ENCODE results near the gene MRPL1. TPM values are rescaled to one million over a fixed set of nuclear protein-coding genes. Genes with fewer than 3 reads are reported as not detected.

The MRPL1 gene
- polyA plus RNA-seq, 1 donor (not counting 4 experiments of a cell fraction or from before 2014, with no cell fraction given): 71.4 TPM

DNA sequence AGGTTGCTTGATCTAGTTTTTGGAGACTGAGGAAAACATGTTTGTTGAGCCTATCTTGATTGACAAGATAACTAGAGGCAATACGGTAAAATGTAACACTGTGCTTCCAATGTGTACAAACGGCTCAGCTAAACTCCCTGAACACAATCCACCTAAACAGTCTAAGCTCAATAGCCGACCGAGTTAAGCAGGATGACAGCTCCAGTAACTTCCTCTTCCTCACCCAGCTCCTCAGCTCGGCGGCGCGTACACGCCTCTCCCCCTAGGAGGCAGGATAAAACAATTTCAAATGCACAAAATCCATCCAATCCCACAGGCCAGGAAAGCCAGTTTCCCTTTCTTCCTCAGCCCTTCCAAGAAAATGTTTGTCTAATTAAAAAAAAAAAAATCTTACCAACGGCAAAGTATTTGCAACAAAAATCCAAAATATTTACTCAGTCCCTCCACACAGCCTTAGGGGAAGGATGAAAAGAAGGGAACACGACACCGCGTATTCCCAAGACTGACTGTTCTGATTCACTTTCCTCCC lies 44.5 kb upstream of the MRPL1 start:
- FAIRE-seq: peak; percentile 97
- no peaks in the 10 kb centered on the region for H3K9me3 ChIP-seq (ENCODE audit: control insufficient read depth, low read depth, low read length)
- dilution Hi-C loops (cut with MboI; ENCODE audit: extremely low pct_ligation_motif_present, low sequenced_read_pairs): no loop called here
- H3K36me3 ChIP-seq (ENCODE audit: control insufficient read depth in 2 of 2, extremely low read depth in 1 of 2, insufficient read depth in 2 of 2, low read length in 2 of 2): no peaks in the 10 kb centered on the region
- peaks cover 19% of the 10 kb centered on the region for H3K4me1 ChIP-seq (ENCODE audit: control insufficient read depth, extremely low read depth, insufficient read depth, low read length)
- TF ChIP-seq, protein P1, sequence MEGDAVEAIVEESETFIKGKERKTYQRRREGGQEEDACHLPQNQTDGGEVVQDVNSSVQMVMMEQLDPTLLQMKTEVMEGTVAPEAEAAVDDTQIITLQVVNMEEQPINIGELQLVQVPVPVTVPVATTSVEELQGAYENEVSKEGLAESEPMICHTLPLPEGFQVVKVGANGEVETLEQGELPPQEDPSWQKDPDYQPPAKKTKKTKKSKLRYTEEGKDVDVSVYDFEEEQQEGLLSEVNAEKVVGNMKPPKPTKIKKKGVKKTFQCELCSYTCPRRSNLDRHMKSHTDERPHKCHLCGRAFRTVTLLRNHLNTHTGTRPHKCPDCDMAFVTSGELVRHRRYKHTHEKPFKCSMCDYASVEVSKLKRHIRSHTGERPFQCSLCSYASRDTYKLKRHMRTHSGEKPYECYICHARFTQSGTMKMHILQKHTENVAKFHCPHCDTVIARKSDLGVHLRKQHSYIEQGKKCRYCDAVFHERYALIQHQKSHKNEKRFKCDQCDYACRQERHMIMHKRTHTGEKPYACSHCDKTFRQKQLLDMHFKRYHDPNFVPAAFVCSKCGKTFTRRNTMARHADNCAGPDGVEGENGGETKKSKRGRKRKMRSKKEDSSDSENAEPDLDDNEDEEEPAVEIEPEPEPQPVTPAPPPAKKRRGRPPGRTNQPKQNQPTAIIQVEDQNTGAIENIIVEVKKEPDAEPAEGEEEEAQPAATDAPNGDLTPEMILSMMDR (optimal IDR thresholded peaks at IDR 0.05 in 1 of 3, IDR thresholded peaks at IDR 0.05 in 1 of 3, conservative IDR thresholded peaks at IDR 0.05 in 1 of 3; ENCODE audit: extremely low read depth in 1 of 3, insufficient read depth in 2 of 3, low read length in 3 of 3): peak; percentile 63 to 76 (median 73)
- no peak for TF ChIP-seq EZH2 (IDR thresholded peaks at IDR 0.05; ENCODE audit: low read length)
- peak overlapping the region; percentile 80 for H2AFZ ChIP-seq (ENCODE audit: control insufficient read depth, low read length)
- DNase-seq (ENCODE audit: low read depth, low spot score): no peak
- H3K9me1 ChIP-seq (ENCODE audit: control insufficient read depth, extremely low read depth, insufficient read depth, low read length): no peaks in the 10 kb centered on the region
- peak overlapping the region; percentile 84 for H3K27ac ChIP-seq (ENCODE audit: control insufficient read depth, insufficient read depth, low read length)
- H3K79me2 ChIP-seq (ENCODE audit: control insufficient read depth, insufficient read depth, low read length): peaks cover 51% of the 10 kb centered on the region
- H3K4me3 ChIP-seq (ENCODE audit: control insufficient read depth in 2 of 3, extremely low read depth in 1 of 3, insufficient read depth in 2 of 3, low read depth in 1 of 3, low read length in 3 of 3): peak overlapping the region; percentile 80 to 93 (median 81)
- H3K9ac ChIP-seq (ENCODE audit: control insufficient read depth, extremely low read depth, insufficient read depth, low read length): peak overlapping the region; percentile 92
- H3K4me2 ChIP-seq (ENCODE audit: control insufficient read depth, extremely low read depth, insufficient read depth, low read depth, low read length): peak overlapping the region; percentile 87
- H3K27me3 ChIP-seq (ENCODE audit: control insufficient read depth, extremely low read depth, insufficient read depth, low read length): no peaks in the 10 kb centered on the region
- H4K20me1 ChIP-seq (ENCODE audit: control insufficient read depth, extremely low read depth, insufficient read depth, low read length): no peaks in the 10 kb centered on the region

DNA sequence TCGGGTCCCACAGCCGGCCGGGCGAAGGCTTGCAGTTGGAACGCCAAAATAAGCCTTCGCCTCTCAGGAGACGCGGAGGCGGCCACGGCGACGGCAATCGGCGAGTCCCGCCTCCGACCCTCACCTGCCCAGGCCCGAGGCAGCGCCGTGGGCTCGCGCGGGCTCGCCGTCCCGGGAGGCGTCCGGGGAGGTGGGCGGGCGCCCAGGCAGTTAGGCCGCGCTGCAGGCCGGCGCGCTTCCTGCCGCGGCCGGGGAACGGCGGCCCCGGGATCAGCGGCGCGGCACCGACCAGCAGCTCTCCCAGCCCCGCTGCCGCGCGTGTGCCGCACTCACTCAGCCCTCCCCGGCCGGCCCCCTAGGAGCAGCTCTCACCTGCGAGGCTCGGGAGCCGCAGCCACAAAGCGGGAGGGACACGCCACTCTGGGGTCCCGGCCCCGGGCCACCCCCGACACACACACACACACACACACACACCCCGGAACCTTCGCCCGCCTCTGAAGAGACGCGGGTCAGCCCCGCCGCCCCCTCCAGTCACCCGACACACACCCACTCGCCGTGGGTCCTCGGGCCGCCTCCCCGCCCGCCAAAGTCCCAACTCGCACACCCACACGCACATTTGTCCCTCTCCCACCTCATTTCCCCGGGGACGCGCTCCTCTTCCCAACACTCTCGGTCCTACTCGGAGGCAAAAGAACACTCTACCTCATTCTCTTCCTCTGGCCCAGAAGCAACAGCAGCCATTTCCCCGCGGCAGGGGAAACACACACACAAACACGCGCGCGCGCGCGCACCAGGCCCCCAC lies 43.8 kb upstream of the MRPL1 start, which contains the start of gene CNOT6L:
TSS of gene CNOT6L (minus strand) at position 767 of the 802 bp plus-strand sequence. CDS start at position 707, 60 bp downstream.
- TF ChIP-seq, protein P1 (optimal IDR thresholded peaks at IDR 0.05 in 1 of 3, IDR thresholded peaks at IDR 0.05 in 1 of 3, conservative IDR thresholded peaks at IDR 0.05 in 1 of 3; ENCODE audit: extremely low read depth in 1 of 3, insufficient read depth in 2 of 3, low read length in 3 of 3): no peak
- no peak for TF ChIP-seq EZH2 (IDR thresholded peaks at IDR 0.05; ENCODE audit: low read length)
- peak within 1 kb of the TSS; percentile 96 for H2AFZ ChIP-seq (ENCODE audit: control insufficient read depth, low read length)

More for the DNA sequence above, 43.8 kb upstream of the MRPL1 start, which contains the start of gene CNOT6L:
- H3K4me1 ChIP-seq (ENCODE audit: control insufficient read depth, extremely low read depth, insufficient read depth, low read length): peaks cover 19% of the 10 kb centered on the region
- peak within 1 kb of the TSS; percentile 82 to 93 (median 86) for H3K4me3 ChIP-seq (ENCODE audit: control insufficient read depth in 2 of 3, extremely low read depth in 1 of 3, insufficient read depth in 2 of 3, low read depth in 1 of 3, low read length in 3 of 3)
- H3K36me3 ChIP-seq (ENCODE audit: control insufficient read depth in 2 of 2, extremely low read depth in 1 of 2, insufficient read depth in 2 of 2, low read length in 2 of 2): no peaks in the 10 kb centered on the region
- H3K9me3 ChIP-seq (ENCODE audit: control insufficient read depth, low read depth, low read length): no peaks in the 10 kb centered on the region
- peak within 1 kb of the TSS; percentile 87 for H3K4me2 ChIP-seq (ENCODE audit: control insufficient read depth, extremely low read depth, insufficient read depth, low read depth, low read length)
- no peaks in the 10 kb centered on the region for H3K9me1 ChIP-seq (ENCODE audit: control insufficient read depth, extremely low read depth, insufficient read depth, low read length)
- H4K20me1 ChIP-seq (ENCODE audit: control insufficient read depth, extremely low read depth, insufficient read depth, low read length): no peaks in the 10 kb centered on the region
- no peaks in the 10 kb centered on the region for H3K27me3 ChIP-seq (ENCODE audit: control insufficient read depth, extremely low read depth, insufficient read depth, low read length)
- FAIRE-seq: no peak
- dilution Hi-C loops (cut with MboI; ENCODE audit: extremely low pct_ligation_motif_present, low sequenced_read_pairs): no loop called here
- H3K9ac ChIP-seq (ENCODE audit: control insufficient read depth, extremely low read depth, insufficient read depth, low read length): peak within 1 kb of the TSS; percentile 92
- no peak for DNase-seq (ENCODE audit: low read depth, low spot score)
- peaks cover 45% of the 10 kb centered on the region for H3K79me2 ChIP-seq (ENCODE audit: control insufficient read depth, insufficient read depth, low read length)
- H3K27ac ChIP-seq (ENCODE audit: control insufficient read depth, insufficient read depth, low read length): peak within 1 kb of the TSS; percentile 91
